ENCODE data around the gene RIC1. TPM values are rescaled to one million over a fixed set of nuclear protein-coding genes. Genes with fewer than 3 reads are reported as not detected.
A peak's percentile ranks its signal among the peaks of the same experiment; 100 is the strongest.

RIC1 gene
- total and polyA plus RNA-seq, 2 donors (not counting 1 experiment from before 2014, with no cell fraction given) = 38.9 to 43.1 TPM

DNA sequence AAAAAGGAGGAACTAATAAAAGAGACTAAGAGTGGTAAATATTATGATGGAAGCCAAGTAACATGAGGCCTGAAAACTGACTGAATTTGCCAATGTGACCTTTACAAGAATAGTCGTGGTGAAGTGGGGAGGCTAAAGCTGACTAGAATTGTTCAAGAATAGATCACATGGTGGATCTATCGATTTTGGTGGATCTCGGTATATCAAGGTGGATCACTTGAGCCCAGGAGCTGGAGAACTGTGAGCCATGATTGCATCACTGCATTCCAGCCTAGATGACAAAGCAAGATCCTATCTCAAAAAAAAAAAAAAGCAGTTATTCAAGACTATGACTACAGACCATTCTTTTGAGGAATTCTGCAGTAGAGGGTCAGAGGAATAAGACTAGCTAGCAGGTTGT, 189.0 kb downstream of the RIC1 start:
- no peaks in the 10 kb centered on the region for H3K4me1 ChIP-seq (ENCODE audit: control insufficient read depth, extremely low read depth, insufficient read depth, low read length)
- no peaks in the 10 kb centered on the region for H3K79me2 ChIP-seq (ENCODE audit: control insufficient read depth, insufficient read depth, low read length)
- H3K27me3 ChIP-seq (ENCODE audit: control insufficient read depth, insufficient read depth, low read length) = no peaks in the 10 kb centered on the region
- no peak overlapping the region for H3K27ac ChIP-seq (ENCODE audit: insufficient read depth, low read length)
- H4K20me1 ChIP-seq (ENCODE audit: control insufficient read depth, extremely low read depth, insufficient read depth, low read length) = no peaks in the 10 kb centered on the region
- TF ChIP-seq, protein P1, sequence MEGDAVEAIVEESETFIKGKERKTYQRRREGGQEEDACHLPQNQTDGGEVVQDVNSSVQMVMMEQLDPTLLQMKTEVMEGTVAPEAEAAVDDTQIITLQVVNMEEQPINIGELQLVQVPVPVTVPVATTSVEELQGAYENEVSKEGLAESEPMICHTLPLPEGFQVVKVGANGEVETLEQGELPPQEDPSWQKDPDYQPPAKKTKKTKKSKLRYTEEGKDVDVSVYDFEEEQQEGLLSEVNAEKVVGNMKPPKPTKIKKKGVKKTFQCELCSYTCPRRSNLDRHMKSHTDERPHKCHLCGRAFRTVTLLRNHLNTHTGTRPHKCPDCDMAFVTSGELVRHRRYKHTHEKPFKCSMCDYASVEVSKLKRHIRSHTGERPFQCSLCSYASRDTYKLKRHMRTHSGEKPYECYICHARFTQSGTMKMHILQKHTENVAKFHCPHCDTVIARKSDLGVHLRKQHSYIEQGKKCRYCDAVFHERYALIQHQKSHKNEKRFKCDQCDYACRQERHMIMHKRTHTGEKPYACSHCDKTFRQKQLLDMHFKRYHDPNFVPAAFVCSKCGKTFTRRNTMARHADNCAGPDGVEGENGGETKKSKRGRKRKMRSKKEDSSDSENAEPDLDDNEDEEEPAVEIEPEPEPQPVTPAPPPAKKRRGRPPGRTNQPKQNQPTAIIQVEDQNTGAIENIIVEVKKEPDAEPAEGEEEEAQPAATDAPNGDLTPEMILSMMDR (conservative IDR thresholded peaks at IDR 0.05 in 1 of 2, IDR thresholded peaks at IDR 0.05 in 1 of 2; ENCODE audit: low read depth in 1 of 2, low read length in 2 of 2) = no peak
- TF ChIP-seq EZH2 (IDR thresholded peaks at IDR 0.05; ENCODE audit: low read length, missing control alignments) = no peak
- peak; percentile 47 to 81 for DNase-seq (ENCODE audit: low read depth in 2 of 2)
- H3K4me2 ChIP-seq (ENCODE audit: extremely low read depth, insufficient read depth, low read length) = no peak overlapping the region
- no peak overlapping the region for H3K9ac ChIP-seq (ENCODE audit: insufficient read depth, low read length)
- H3K36me3 ChIP-seq (ENCODE audit: control insufficient read depth, insufficient read depth, low read length) = no peaks in the 10 kb centered on the region
- H3K9me3 ChIP-seq (ENCODE audit: control insufficient read depth, insufficient read depth, low read depth, low read length) = no peaks in the 10 kb centered on the region
- no peak overlapping the region for H2AFZ ChIP-seq (ENCODE audit: low read length)
- no peak overlapping the region for H3K4me3 ChIP-seq (replicated peaks in 1 of 4; ENCODE audit: control extremely low read depth in 1 of 4, insufficient read depth in 1 of 4, low read depth in 3 of 4, low read length in 4 of 4)

DNA sequence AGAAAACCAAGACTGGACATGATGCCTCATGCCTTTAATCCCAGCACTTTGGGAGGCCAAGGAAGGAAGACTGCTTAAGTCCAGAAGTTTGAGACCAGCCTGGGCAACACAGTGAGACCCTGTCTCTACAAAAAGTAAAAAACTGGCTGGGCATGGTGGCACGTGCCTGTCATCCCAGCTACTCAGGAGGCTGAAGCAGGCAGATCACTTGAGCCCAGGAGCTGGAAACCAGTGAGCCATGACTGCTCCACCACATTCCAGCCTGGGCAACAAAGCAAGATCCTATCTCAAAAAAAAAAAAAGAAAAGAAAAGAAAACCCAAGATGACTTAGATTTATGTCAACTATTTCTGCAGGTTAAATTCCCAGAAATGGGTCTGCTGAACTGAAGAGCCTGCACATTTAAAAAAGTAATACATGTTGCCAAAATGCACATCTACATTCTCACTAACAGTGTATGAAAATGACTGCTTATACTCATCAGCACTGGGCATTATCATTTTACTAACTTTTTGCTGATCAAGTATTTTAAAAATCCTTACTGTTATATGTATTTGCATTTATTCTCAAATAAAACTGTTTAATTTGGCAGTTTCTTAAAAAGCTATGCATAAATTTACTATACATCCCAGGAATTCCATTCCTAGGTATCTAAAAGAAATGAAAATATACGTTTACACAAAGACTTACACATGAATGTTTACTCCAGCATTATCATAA, 189.7 kb downstream of the RIC1 start:
- Histone ChIP-seq H3K79me2 (ENCODE audit: control insufficient read depth, insufficient read depth, low read length) (no peaks in the 10 kb centered on the region), H3K27ac (ENCODE audit: insufficient read depth, low read length) (no peak overlapping the region), H4K20me1 (ENCODE audit: control insufficient read depth, extremely low read depth, insufficient read depth, low read length) (no peaks in the 10 kb centered on the region), H3K9ac (ENCODE audit: insufficient read depth, low read length) (no peak overlapping the region), H2AFZ (ENCODE audit: low read length) (no peak overlapping the region), H3K27me3 (ENCODE audit: control insufficient read depth, insufficient read depth, low read length) (no peaks in the 10 kb centered on the region), H3K9me3 (ENCODE audit: control insufficient read depth, insufficient read depth, low read depth, low read length) (no peaks in the 10 kb centered on the region), H3K4me2 (ENCODE audit: extremely low read depth, insufficient read depth, low read length) (no peak overlapping the region), H3K4me3 (replicated peaks in 1 of 4; ENCODE audit: control extremely low read depth in 1 of 4, insufficient read depth in 1 of 4, low read depth in 3 of 4, low read length in 4 of 4) (no peak overlapping the region), H3K4me1 (ENCODE audit: control insufficient read depth, extremely low read depth, insufficient read depth, low read length) (no peaks in the 10 kb centered on the region), H3K36me3 (ENCODE audit: control insufficient read depth, insufficient read depth, low read length) (no peaks in the 10 kb centered on the region)
- DNase-seq (ENCODE audit: low read depth in 2 of 2) = no peak
- TF ChIP-seq, protein P1 (conservative IDR thresholded peaks at IDR 0.05 in 1 of 2, IDR thresholded peaks at IDR 0.05 in 1 of 2; ENCODE audit: low read depth in 1 of 2, low read length in 2 of 2) = no peak
- no peak for TF ChIP-seq EZH2 (IDR thresholded peaks at IDR 0.05; ENCODE audit: low read length, missing control alignments)

DNA sequence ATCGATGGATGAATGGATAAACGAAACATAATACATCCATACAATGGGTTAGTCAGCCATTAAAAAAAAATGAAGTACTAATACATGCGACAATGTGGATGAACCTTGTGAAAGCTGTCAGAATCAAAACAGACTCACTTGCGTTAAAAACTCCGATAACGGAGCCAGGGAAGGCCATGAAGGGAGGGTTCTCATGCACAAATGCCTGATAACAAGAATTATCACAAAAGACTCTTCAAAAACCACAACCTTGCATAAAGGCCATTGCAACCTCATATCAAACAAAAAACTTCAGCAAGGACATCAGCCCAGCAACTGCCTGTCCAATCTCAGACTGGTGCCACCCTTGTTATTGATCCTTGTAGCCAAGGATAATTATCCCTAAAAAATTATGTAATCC, 190.3 kb downstream of the RIC1 start:
- Histone ChIP-seq H3K9ac (ENCODE audit: insufficient read depth, low read length) (no peak overlapping the region), H3K9me3 (ENCODE audit: control insufficient read depth, insufficient read depth, low read depth, low read length) (no peaks in the 10 kb centered on the region), H3K4me1 (ENCODE audit: control insufficient read depth, extremely low read depth, insufficient read depth, low read length) (no peaks in the 10 kb centered on the region), H3K4me3 (replicated peaks in 1 of 4; ENCODE audit: control extremely low read depth in 1 of 4, insufficient read depth in 1 of 4, low read depth in 3 of 4, low read length in 4 of 4) (no peak overlapping the region), H3K27ac (ENCODE audit: insufficient read depth, low read length) (no peak overlapping the region), H3K4me2 (ENCODE audit: extremely low read depth, insufficient read depth, low read length) (no peak overlapping the region), H2AFZ (ENCODE audit: low read length) (no peak overlapping the region), H3K79me2 (ENCODE audit: control insufficient read depth, insufficient read depth, low read length) (no peaks in the 10 kb centered on the region), H3K27me3 (ENCODE audit: control insufficient read depth, insufficient read depth, low read length) (no peaks in the 10 kb centered on the region), H4K20me1 (ENCODE audit: control insufficient read depth, extremely low read depth, insufficient read depth, low read length) (no peaks in the 10 kb centered on the region), H3K36me3 (ENCODE audit: control insufficient read depth, insufficient read depth, low read length) (no peaks in the 10 kb centered on the region)
- DNase-seq (ENCODE audit: low read depth in 2 of 2) = no peak
- TF ChIP-seq, protein P1 (conservative IDR thresholded peaks at IDR 0.05 in 1 of 2, IDR thresholded peaks at IDR 0.05 in 1 of 2; ENCODE audit: low read depth in 1 of 2, low read length in 2 of 2) = no peak
- TF ChIP-seq EZH2 (IDR thresholded peaks at IDR 0.05; ENCODE audit: low read length, missing control alignments) = no peak
